Globus pallidus (tissue), 1 donor: ENCODE results near the gene ERI3.

Experiments used
- DNase-seq: peaks from one replicate; pipeline ENCODE4 v3.0.0-alpha.2; 2015; ENCODE audit warnings: low spot score

Gene ERI3

DNA sequence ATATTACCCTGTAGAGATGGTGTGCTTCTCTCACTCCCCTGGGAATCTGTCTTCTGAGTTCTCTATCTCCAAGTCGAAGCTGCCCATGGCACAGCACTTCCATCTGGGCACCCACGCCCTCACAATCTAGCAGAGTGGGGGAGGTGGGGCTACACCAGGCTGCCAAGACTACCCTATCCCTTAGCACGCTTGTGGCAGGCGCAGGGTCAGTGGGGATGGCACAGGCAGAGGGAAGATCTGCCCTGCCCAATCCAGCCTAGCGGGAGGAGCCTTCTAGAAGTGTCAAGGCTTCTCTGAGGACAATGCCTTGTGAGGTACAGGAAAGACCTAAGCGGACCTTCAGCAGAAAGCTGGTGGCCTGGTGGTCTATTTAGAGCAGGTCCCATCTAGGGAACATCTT is 92.6 kb downstream of the ERI3 start:
- no peak for DNase-seq

- no peak for DNase-seq
Measured at GRCh38 chr1:44261962-44262361, 93.1 kb downstream of the ERI3 start.

DNA sequence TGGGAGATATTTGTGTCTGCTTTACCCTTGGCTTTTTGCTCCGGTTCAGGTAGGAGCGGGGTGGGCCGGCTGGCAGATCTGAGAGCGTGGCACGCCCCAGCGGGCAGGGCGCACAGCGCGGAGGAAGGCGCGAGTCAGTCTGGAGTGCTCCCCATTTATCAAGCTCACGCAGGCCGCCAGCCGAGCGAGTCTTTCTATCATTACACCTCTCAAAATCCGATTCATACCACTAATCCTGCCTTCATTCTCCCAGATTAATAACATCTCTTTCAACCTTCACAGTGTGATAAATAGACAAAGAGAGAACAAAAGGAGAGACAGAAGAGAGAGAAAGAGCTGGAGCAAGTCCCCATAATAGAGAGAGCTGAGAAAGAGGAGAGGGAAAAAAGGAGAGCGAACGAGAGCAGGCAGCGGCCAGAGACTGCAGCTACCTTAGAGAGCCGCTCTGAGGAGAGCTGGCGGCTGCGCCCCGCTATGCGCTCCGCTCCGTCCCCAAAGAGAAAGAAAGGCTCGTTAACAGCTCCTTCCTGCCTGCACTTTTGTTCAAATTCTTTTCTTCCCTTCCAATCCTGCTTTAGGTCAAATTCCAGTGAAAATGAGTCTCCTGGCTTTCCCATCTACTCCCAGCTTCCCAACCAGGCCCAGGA is 93.8 kb downstream of the ERI3 start:
- DNase-seq = no peak

GRCh38 chr1:44260792-44261170 is 94.3 kb downstream of the ERI3 start:
- no peak for DNase-seq

GRCh38 chr1:44259090-44259489 is 96.0 kb downstream of the ERI3 start:
- no peak for DNase-seq

DNA sequence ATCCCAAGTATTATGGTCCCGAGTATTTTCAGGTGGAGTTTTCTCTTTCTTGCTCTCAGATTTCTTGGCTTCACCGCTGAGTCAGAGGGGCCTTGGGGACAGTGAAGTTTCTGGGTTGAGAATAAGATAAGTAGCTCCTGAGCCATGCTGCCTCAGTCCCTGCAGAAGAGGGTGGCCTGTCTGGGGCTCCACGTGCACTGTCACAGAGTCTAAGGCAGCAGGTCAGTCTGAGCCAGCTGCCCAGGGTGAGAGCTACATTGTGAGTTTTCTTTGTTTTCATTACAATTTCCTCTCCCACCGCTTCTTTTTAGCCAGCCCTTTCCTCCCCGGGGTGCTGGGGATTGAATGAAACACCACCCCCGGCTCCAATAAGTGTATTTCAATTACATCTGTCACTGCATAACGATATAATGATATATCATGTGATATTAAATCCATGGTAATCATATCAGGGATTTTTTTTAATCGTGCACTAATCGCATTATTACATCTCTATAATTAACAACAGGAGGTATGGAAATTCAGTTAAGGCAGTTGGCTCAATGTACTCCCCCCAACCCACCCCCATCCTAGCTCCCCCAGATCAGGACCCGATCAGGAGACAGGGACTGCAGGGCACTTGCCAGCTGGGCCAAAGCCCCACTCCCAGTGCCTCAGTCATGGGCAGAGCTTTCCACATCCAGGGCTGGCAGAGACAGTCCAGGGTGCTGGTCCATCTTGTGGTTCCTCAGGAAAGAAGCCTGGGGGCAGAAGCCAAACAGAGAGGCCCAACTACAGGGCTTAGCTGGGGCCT is 98.1 kb downstream of the ERI3 start:
- no peak for DNase-seq

- no peak for DNase-seq
Measured at GRCh38 chr1:44254392-44254910, 100.6 kb downstream of the ERI3 start.

- no peak for DNase-seq
Measured at GRCh38 chr1:44251989-44252671, 102.9 kb downstream of the ERI3 start.

GRCh38 chr1:44251486-44251885 is 103.6 kb downstream of the ERI3 start:
- DNase-seq = no peak

- DNase-seq = no peak
Measured at GRCh38 chr1:44250068-44250781, 104.8 kb downstream of the ERI3 start.

DNA sequence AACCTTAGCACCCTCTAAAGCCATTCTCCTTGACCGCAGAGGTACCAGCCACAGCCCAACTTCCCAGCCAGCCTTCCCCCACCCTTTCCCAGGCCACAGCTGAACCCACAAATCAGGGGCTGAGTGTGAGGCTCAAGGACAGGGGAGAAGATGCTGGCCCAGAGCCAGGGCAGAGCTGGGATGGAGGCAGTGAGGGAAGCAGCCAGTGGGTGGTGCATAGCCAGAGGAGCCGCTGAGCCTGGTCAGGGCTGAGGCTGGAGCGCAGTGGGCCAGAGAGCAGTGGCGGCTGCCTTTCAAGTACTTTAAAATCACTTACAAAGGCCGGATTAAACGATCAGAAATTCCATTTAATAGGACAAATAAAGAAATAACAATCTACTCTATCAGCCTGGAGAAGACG is 105.5 kb downstream of the ERI3 start:
- no peak for DNase-seq

DNA sequence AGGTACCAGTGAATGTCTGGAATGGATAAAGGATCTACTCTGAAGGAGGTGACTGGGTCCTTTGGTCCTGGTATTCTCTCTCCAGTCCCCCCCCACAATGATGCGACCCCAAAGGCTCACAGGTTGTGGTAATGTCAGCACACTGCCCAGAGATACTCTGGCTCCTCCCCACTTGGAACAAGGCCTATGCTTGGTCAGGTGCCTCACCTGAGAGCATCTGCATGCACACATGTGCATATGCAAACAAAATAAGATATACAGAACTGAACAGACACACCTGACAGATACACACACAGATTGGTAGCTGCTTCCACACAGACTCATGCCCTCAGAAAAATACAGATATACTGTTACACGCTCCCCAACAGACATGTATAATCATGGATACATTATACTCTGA is 108.3 kb downstream of the ERI3 start:
- no peak for DNase-seq

- DNase-seq = no peak
Measured at GRCh38 chr1:44244986-44245385, 110.1 kb downstream of the ERI3 start.

DNA sequence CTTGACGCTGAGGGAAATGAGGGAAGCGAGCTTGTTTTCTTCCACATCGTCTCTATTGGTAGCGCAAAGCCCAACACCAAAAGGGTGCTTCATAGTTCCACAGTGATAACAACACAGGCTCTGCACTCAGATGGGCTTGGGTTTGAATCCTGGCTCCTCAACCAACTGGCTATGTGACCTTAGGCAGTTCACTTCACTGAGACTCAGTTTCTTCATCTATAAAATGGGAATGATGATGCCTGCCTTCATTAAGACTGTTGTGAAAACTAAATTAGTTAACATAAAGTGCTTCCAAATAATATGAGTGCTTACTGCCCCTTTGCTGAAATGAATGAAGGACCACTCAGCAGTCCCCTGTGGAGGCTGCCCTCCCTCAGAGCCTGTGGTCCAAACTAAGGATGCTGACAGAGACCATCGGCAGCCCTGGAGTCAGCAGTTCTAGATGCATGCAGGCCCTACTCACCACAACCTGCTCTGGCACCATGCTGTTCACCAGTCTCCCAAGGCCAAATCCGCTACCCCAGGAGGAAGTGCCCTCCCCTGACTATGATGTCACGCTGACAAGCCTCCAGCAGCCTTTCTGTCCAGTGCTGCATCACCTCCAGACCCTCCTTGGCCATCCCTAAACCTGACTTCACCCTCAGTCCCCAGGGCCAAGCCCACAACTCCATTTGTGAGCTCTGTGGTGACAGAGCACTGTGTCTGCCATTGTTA is 111.1 kb downstream of the ERI3 start:
- no peak for DNase-seq

GRCh38 chr1:44242746-44243145 is 112.3 kb downstream of the ERI3 start:
- DNase-seq = peak; percentile 16

DNA sequence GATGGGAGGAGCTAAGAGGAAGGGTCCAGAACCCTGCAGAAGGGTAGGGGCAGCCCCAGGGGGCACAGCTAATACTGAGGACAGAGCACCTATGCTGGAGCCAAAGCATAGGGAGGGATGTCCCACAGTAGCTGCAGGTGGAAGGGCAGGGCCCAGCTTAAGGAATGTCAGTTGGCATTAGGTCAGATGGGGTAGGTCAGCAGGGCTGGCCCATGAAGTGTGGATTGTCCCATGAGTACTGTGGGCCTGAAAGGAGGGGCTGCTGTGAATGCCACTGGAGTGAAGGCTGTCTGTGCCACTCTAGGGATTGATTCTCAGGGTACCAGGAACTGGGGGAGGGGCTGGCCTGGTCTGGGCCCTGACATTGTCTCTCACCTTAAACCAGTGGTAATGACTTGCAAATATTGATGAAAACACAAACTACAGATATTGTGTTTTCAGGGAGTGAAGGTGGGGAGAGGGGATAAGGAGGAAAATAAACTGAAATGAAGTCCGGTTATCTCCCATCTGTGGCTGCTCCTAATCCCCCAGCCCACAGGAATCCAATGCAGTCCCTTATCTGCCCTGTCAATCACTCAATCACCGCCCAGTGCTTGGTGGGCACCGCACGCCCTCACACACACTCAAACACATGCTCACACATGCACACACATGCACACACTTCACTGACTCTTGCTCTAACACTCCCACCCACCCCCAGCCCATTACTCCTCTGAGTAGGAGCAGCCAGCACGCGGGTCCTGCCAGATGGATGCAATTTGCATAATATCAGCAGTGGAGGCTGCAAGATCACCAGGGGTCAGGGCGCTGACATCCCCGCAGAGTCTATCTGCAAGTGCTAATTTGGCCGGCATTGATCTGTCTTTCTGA is 114.0 kb downstream of the ERI3 start:
- peak; percentile 13 for DNase-seq

GRCh38 chr1:44239961-44240371 is 115.1 kb downstream of the ERI3 start:
- DNase-seq = peak; percentile 17

GRCh38 chr1:44239331-44239960 is 115.6 kb downstream of the ERI3 start:
- no peak for DNase-seq

DNA sequence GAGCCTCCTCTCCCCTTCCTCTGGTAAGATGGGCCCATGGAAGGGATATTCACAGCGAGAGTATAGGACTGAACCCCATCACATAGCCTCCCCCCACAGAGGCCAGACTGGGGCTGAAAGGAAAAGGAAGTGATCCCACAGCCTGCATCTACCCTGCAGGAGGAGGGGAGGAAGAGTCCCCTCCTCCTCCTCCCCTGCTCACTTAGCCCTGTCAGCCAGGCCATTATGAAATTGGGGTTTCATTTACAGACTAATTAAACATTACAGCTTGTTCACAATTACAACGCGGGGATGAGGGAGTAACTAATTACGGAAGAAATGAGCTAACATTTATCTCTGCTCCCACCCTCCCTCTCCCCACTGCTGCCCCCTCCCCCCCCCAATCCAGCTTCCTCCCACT is 116.4 kb downstream of the ERI3 start:
- DNase-seq = no peak
